Hematopoietic multipotent progenitor cell treated with erythropoietin and hydrocortisone succinate and interleukin-3 and kit ligand, for 17 days (in vitro differentiated cells): ENCODE measurements around the gene PIR.

ENCODE experiments used
- DNase-seq: peaks from one replicate; pipeline ENCODE4 v3.0.0-alpha.2; 2015; ENCODE audit warnings: low spot score

Gene PIR

GRCh38 chrX:15493118-15493962 is at the start of gene PIR:
TSS of gene PIR (minus strand) at chrX:15493333. CDS start at chrX:15491257, 2,076 bp downstream.
- DNase-seq: peak; percentile 91

DNA sequence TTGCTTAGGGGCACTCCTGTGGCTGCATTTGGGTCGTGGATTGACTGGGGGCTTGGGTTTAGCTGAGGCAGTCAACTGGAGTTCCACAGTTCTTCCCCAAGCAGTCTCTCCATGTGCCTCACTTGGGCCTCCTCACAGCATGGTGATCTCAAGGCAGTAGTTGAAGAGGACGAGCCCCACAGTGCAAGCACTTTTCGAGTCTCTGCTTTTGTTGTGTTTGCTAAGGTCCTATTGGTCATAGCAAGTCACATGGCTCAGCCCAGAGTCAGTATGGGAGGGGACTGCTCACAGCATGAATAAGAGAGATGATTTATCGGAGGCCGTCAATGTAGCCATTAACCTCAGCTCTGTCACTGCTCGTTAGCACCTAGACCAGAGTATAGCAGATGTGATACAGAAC is 37.2 kb upstream of the PIR start:
- no peak for DNase-seq

DNA sequence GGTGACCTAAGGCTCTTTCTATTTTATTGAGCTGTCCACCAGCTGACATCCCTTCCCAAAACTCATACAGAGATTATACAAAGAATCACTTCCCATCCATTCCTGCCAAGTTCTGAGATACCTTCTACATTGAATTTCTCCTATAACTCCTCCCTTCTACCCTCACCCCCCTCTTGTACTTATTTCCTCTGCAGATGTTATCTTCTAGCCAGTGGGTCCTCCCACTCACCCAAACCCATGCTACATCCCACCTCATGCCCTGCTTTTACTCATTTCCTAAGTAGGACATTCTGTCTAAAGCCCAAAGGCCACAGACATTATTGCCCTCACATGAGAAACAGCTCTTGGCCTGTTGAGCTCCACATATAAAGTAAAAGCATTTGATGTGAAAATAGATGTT is 36.0 kb upstream of the PIR start:
- DNase-seq: no peak

- no peak for DNase-seq
Observed at GRCh38 chrX:15525664-15526416, 32.7 kb upstream of the PIR start.

DNA sequence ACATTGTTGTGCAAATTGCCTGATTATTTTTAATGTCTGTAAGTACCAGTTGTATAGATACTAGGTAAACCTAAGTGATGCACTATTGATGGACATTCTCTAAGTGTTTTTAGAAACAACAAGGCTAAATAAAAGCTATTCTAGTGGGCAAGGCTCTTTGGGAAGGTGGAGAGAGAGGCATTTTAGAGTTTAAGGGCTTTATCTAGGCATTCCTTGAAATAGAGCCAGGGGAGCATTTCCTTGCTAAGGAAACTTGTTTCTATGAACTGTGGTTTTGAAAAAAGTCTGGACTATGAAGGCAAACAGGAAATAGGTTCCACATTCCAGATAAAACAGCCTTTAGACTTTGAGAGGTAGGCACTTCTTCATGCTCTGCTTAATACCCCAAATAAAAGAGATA is 31.3 kb upstream of the PIR start:
- DNase-seq: no peak

DNA sequence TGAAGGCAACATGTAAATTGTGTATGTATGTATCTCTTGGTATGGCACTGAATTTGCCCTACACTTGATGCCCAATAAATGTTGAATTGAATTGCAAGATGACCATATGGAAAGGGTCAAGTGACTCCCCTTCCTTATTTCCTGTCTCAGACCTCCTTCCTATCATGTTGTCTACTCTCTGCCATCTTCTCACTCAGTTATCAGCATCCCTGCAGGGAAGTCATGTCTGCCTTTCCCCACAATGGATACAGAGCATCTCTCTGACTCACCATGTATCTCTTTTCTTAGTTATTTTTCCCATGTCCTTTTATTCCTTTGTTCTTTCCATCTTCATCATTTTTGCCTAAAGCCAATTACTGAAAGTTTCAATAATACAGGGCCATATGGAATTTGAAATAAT is 30.0 kb upstream of the PIR start:
- no peak for DNase-seq

GRCh38 chrX:15522464-15522863 is 29.3 kb upstream of the PIR start:
- no peak for DNase-seq

- no peak for DNase-seq
Observed at GRCh38 chrX:15515931-15516330, 22.8 kb upstream of the PIR start.

- DNase-seq: no peak
Observed at GRCh38 chrX:15514279-15514678, 21.1 kb upstream of the PIR start.

GRCh38 chrX:15512401-15512965 is 19.4 kb upstream of the PIR start:
- DNase-seq: no peak

GRCh38 chrX:15511563-15511962 is 18.4 kb upstream of the PIR start:
- DNase-seq: no peak

DNA sequence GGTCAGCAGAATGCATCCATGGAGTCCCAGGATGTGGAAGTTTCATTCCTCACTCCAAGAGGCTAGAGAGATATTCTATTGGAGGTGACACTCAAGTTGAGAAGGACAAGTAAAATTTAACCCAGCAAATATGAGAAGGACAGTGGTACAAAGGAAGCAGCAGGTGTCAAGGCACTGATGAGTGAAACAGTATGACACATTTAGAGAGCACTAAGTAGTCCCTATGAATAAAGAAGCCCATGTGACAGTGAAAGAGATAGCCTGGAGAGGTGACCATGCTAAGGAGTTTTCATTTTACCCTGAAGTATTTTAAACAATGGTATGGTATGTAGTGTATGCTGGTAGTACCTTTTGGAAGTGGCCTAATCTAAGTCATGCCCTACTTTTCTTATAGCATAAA is 16.7 kb upstream of the PIR start:
- DNase-seq: no peak

GRCh38 chrX:15507005-15507404 is 13.9 kb upstream of the PIR start:
- no peak for DNase-seq

DNA sequence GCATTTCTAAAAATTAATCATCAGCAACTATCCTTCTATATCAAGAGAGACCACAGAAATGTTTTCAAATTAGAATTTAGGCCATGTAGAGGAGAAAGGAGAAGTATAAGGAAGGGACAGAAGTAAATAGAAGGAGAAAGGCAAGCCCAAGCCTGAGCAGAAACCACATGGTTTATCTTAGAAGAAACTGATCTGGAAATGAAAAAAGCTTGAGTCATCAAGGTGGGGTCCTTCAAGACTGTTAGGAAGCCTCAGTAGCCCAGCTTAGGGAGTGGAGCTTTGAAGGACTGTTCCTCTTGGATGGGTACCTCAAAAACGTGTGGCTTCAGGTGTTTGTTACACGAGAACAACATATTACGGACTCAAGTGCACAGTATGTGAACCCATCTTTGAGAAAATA is 12.0 kb upstream of the PIR start:
- peak; percentile 6 for DNase-seq

DNA sequence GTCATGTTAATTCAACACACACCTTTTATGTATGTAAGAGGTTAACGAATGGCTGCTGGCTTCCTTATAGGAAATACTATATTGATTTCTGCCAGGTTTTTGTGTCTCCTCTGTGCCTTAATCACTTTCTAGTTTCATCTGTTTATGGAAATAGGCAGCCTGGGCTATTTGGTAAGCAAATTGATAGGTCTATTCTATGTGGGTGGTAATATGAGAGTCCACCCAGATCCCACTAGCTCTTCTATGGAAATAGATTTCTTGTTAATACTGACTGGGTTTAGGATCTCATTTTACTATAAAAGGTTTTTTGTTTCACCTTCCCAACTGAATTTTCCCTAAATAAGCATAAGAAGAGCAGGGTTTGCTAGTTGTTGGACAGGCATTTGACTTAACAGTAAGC is 11.5 kb upstream of the PIR start:
- no peak for DNase-seq

- no peak for DNase-seq
Observed at GRCh38 chrX:15501506-15501905, 8.4 kb upstream of the PIR start.

DNA sequence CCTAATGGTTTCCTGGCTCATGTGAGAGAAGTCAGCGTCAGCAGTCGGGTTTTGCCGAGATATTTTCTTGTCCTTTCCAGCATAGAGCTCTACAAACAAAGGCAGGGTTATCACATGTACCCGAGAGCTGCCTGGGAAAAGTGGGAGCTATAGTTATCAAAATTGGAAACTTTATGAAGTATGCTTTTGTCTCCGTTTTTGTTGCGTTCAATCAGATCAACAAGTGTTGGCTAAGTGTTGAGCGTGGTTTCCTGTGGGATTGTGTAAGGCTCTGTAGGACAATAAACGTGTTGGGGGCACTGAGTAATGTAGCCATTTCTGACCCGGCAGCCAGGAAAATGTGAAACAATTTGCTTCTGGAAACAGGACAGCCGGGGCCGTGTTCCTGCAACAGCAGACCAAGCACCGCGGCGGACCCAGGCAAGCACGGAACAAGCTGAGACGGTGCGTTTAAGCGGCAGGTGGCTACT is 7.4 kb upstream of the PIR start, which contains the start of gene BMX:
BMX (plus strand) TSS at position 311 of the 470 bp plus-strand sequence. CDS start 7,547 bp downstream, outside the sequence.
- no peak for DNase-seq

DNA sequence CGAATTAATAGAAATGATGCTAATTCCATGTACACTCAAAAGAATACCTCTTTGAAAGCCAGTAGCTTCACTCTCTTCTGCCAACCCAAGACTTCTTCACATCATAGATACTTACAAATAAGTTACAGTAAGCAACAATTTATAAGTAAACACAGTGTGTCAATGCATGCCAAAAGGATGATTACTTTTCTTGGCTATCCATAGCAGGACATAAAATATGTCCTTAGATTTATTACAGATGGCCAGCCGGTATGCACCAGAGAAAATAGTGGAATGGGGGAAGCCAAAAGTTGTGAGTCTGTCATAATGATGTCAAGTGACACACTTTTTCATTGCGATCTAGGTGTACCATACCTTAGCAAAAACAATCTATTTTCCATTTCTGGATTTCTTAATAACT is 6.8 kb upstream of the PIR start:
- no peak for DNase-seq

- no peak for DNase-seq
Observed at GRCh38 chrX:15498741-15499140, 5.6 kb upstream of the PIR start.

GRCh38 chrX:15497865-15498264 is 4.7 kb upstream of the PIR start:
- peak; percentile 69 for DNase-seq

GRCh38 chrX:15496824-15497223 is 3.7 kb upstream of the PIR start:
- peak; percentile 16 for DNase-seq

DNA sequence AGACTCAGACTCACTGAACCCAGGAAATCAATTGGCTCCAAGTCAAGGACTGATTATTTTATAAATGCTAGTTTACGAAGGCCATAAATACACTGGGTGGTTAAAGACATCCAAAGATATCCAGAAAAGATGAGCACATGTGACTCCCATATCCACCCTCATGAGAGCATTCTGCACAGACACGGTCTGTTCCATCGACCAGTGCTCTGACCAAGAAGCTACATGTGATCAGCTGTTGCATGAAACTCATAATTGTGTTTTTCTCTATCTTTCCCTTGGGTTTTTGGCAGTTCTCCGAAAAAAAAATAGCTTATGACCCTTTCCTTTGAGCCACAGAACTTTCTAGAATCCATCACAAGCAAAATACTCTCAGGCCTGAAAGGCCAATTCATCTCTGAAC is 2.7 kb upstream of the PIR start:
- DNase-seq: no peak

DNA sequence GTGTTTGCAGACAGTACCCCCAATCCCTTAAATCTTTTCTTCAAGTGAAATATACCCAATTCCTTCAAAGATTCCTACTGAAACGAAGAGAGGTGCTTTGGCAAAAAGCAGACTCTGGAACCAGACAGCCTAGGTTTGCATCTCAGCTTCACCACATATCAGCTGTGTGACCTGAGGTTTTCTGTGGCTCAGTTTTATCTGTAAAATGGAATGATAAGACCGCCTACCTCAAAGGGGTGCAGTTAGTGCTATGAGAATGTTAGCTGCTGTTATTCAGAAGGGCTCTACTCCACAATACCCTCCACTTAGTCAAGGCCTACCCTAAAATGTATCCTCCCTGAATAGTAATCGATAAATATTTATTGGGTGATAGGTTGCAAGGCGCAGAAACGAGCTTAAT is 664 bp downstream of the PIR start:
- peak; percentile 30 for DNase-seq
